PFSK-1 (cell line): ENCODE data around the gene TMEM125.

Source experiments
- FOXP2 ChIP-seq: optimal IDR thresholded peaks from 2 replicates; pipeline ENCODE3; 2011; ENCODE audit warnings: borderline replicate concordance, control low read depth, inconsistent platforms; ENCODE audit not compliant: insufficient read depth; ENCODE audit errors: extremely low read length, extremely low read depth
- POLR2AphosphoS5 ChIP-seq: IDR thresholded peaks from 2 replicates; pipeline ENCODE4 v1.6.1; 2012; ENCODE audit warnings: low read depth, mild to moderate bottlenecking, control low read depth, low read length, moderate library complexity
- REST ChIP-seq, 2 experiments: IDR thresholded peaks; 2 replicates each; pipeline versions ENCODE4 v1.6.1 to v1.8.0; 2011 to 2012; ENCODE audit warnings: low read depth in 2 of 2, low read length in 2 of 2, control low read depth in 1 of 2, inconsistent platforms in 1 of 2, mild to moderate bottlenecking in 1 of 2, moderate library complexity in 1 of 2; ENCODE audit not compliant: insufficient read depth in 1 of 2
- SIN3A ChIP-seq: IDR thresholded peaks from 2 replicates; pipeline ENCODE4 v1.6.1; 2012; ENCODE audit warnings: mild to moderate bottlenecking, low read length, moderate library complexity, borderline replicate concordance; ENCODE audit not compliant: insufficient read depth
- TAF1 ChIP-seq: IDR thresholded peaks from 2 replicates; pipeline ENCODE4 v1.6.1; 2012; ENCODE audit warnings: low read length, control low read depth, borderline replicate concordance; ENCODE audit not compliant: insufficient read depth

TMEM125 gene

GRCh38 chr1:43234267-43234666 lies 35.5 kb upstream of the TMEM125 start:
- TF ChIP-seq SIN3A (no peak), POLR2AphosphoS5 (no peak), TAF1 (no peak), FOXP2 (no peak), REST (IDR thresholded peaks at IDR 0.05; ENCODE audit: insufficient read depth in 1 of 2, low read depth in 2 of 2, low read length in 2 of 2) (no peak)

GRCh38 chr1:43235040-43235439 lies 34.7 kb upstream of the TMEM125 start:
- TF ChIP-seq POLR2AphosphoS5, result no peak
- no peak for TF ChIP-seq FOXP2
- no peak for TF ChIP-seq SIN3A
- TF ChIP-seq REST (IDR thresholded peaks at IDR 0.05; ENCODE audit: insufficient read depth in 1 of 2, low read depth in 2 of 2, low read length in 2 of 2), result no peak
- no peak for TF ChIP-seq TAF1

DNA sequence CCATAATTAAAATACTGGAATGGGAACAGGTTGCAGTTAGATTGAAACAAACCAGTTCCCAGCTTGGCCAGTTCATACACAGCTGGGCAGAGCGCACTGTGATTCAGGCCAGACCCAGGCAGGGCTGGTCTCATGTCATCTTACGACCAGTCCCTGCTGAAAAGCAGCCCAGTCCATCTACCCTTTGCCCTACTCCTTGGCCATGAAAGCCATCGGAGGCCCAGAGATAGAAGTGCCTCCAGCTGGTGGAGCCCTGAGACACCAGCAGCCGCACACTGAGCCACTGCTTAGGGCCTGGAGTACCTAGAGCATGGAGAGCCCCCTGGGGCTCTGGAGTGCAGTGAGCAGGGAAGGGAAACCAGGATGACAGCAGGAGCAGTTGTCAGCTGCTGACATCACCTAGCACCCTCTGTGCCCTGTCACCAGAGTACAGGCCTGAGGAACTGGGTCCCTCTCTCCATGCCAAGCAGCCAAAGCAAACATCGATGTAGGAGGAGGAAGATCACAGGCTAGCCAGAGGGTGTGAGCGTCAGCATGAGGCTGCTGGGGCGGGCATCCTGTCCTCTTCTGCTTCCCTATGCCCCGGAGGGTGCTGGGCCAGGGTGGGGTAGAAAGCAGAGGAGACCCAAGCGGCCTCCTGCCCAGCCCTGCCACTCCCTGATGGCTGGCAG lies 34.2 kb upstream of the TMEM125 start:
- no peak for TF ChIP-seq SIN3A
- TF ChIP-seq POLR2AphosphoS5, result no peak
- no peak for TF ChIP-seq TAF1
- TF ChIP-seq REST (IDR thresholded peaks at IDR 0.05; ENCODE audit: insufficient read depth in 1 of 2, low read depth in 2 of 2, low read length in 2 of 2), result no peak
- TF ChIP-seq FOXP2, result no peak

GRCh38 chr1:43237121-43237520 lies 32.7 kb upstream of the TMEM125 start:
- no peak for TF ChIP-seq SIN3A
- no peak for TF ChIP-seq FOXP2
- no peak for TF ChIP-seq TAF1
- TF ChIP-seq REST (IDR thresholded peaks at IDR 0.05; ENCODE audit: insufficient read depth in 1 of 2, low read depth in 2 of 2, low read length in 2 of 2), result no peak
- TF ChIP-seq POLR2AphosphoS5, result no peak
